ENCODE measurements around the gene GABPB2.
A peak's percentile ranks its signal among the peaks of the same experiment; 100 is the strongest.

GABPB2 gene

DNA sequence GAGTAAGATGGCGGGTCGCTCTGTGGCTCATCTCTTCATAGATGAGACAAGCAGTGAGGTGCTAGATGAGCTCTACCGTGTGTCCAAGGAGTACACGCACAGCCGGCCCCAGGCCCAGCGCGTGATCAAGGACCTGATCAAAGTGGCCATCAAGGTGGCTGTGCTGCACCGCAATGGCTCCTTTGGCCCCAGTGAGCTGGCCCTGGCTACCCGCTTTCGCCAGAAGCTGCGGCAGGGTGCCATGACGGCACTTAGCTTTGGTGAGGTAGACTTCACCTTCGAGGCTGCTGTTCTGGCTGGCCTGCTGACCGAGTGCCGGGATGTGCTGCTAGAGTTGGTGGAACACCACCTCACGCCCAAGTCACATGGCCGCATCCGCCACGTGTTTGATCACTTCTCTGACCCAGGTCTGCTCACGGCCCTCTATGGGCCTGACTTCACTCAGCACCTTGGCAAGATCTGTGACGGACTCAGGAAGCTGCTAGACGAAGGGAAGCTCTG lies 88.2 kb downstream of the GABPB2 start:
- H3K4me1 ChIP-seq (ENCODE audit: control insufficient read depth, insufficient read depth, low read length, unreplicated experiment): no peaks in the 10 kb centered on the region
- H3K36me3 ChIP-seq (ENCODE audit: insufficient read depth, low read length): peaks cover 9% of the 10 kb centered on the region
- no peaks in the 10 kb centered on the region for H3K27me3 ChIP-seq (ENCODE audit: insufficient read depth, low read length)
- H2AFZ ChIP-seq (ENCODE audit: low read length, unreplicated experiment): no peak overlapping the region
- no peak overlapping the region for H3K27ac ChIP-seq (ENCODE audit: low read depth, low read length)
- no peaks in the 10 kb centered on the region for H3K79me2 ChIP-seq (ENCODE audit: control insufficient read depth, insufficient read depth, low read length, unreplicated experiment)
- H3K4me3 ChIP-seq (ENCODE audit: low read depth, low read length): no peak overlapping the region

GRCh38 chr1:151159373-151159772 lies 88.8 kb downstream of the GABPB2 start:
- Histone ChIP-seq H3K36me3 (ENCODE audit: insufficient read depth, low read length) (peaks cover 9% of the 10 kb centered on the region), H3K4me3 (ENCODE audit: low read depth, low read length) (no peak overlapping the region), H3K79me2 (ENCODE audit: control insufficient read depth, insufficient read depth, low read length, unreplicated experiment) (peaks cover 5% of the 10 kb centered on the region)

DNA sequence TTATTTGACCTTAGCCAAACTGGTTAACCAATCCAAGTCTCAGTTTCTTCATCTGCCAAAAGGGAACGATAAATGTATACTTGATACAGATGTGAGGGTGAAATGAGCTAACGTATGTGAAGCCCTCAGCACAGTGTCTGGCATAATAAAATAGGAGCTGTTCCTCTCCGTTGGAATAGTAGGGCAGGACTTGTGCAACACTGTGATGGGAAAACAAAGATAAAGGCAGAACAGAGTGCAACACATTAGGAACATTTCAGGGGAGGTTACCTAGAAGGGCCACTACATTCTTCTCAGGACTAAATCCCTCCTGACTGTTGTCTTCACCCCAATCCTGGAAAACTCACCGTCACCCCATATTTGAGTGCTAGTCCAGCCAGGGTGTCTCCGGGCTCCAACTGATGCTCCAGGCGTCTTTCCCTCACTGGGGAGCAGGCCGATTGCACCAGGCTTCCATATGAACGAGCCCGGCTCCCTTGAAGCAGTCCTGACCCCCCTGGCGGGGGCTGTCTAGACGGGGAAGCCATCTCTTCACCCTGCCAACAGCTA lies 94.2 kb downstream of the GABPB2 start:
- no peaks in the 10 kb centered on the region for H3K27me3 ChIP-seq (ENCODE audit: insufficient read depth, low read length)
- peak overlapping the region; percentile 87 for H3K4me3 ChIP-seq (ENCODE audit: low read depth, low read length)
- peaks cover 24% of the 10 kb centered on the region for H3K79me2 ChIP-seq (ENCODE audit: control insufficient read depth, insufficient read depth, low read length, unreplicated experiment)
- H3K36me3 ChIP-seq (ENCODE audit: insufficient read depth, low read length): peaks cover 6% of the 10 kb centered on the region; the same call in 1 of the 2 replicates
- H2AFZ ChIP-seq (ENCODE audit: low read length, unreplicated experiment): peak overlapping the region; percentile 53
- H3K27ac ChIP-seq (ENCODE audit: low read depth, low read length): no peak overlapping the region
- H3K4me1 ChIP-seq (ENCODE audit: control insufficient read depth, insufficient read depth, low read length, unreplicated experiment): peaks cover 17% of the 10 kb centered on the region

More at GRCh38 chr1:151159373-151159772, 88.8 kb downstream of the GABPB2 start:
- Histone ChIP-seq H3K27me3 (ENCODE audit: insufficient read depth, low read length) (no peaks in the 10 kb centered on the region), H3K4me1 (ENCODE audit: control insufficient read depth, insufficient read depth, low read length, unreplicated experiment) (peaks cover 5% of the 10 kb centered on the region), H3K27ac (ENCODE audit: low read depth, low read length) (no peak overlapping the region), H2AFZ (ENCODE audit: low read length, unreplicated experiment) (no peak overlapping the region)

DNA sequence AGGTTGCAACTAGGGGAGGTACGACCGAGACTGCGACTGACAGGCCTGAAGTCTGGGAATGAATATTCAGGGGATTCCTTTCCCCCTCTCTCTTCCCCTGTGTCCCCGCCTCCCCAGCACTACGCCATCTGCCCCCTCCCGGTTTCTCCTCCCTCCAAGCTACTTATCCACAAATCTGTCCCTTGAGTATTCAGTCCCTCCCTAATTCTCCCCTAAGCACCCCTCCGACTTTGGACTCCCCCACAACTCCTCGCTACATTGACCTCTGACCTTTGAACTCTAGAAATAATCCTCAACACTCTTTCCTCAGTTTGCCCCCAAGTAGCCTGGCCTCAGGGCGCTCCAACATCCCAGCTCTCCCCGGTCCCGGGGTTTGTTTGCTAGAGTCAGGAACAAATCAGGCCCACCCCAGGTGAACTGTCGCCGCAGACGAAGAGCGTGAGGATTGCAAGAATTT lies 94.7 kb downstream of the GABPB2 start:
- Histone ChIP-seq H3K4me1 (ENCODE audit: control insufficient read depth, insufficient read depth, low read length, unreplicated experiment) (peaks cover 17% of the 10 kb centered on the region), H3K79me2 (ENCODE audit: control insufficient read depth, insufficient read depth, low read length, unreplicated experiment) (peaks cover 24% of the 10 kb centered on the region), H3K27ac (ENCODE audit: low read depth, low read length) (peak overlapping the region; percentile 51), H3K27me3 (ENCODE audit: insufficient read depth, low read length) (no peaks in the 10 kb centered on the region), H2AFZ (ENCODE audit: low read length, unreplicated experiment) (peak overlapping the region; percentile 53), H3K4me3 (ENCODE audit: low read depth, low read length) (peak overlapping the region; percentile 87), H3K36me3 (ENCODE audit: insufficient read depth, low read length) (peaks cover 6% of the 10 kb centered on the region; the same call in 1 of the 2 replicates)

- Histone ChIP-seq H3K4me3 (ENCODE audit: low read depth, low read length) (peak within 1 kb of the TSS; percentile 87), H3K27me3 (ENCODE audit: insufficient read depth, low read length) (no peaks in the 10 kb centered on the region), H3K36me3 (ENCODE audit: insufficient read depth, low read length) (peaks cover 3% of the 10 kb centered on the region; the same call in 1 of the 2 replicates), H3K4me1 (ENCODE audit: control insufficient read depth, insufficient read depth, low read length, unreplicated experiment) (peaks cover 17% of the 10 kb centered on the region), H3K79me2 (ENCODE audit: control insufficient read depth, insufficient read depth, low read length, unreplicated experiment) (peaks cover 24% of the 10 kb centered on the region), H3K27ac (ENCODE audit: low read depth, low read length) (peak within 1 kb of the TSS; percentile 61), H2AFZ (ENCODE audit: low read length, unreplicated experiment) (peak within 1 kb of the TSS; percentile 76)
Observed at GRCh38 chr1:151165738-151166504, 95.4 kb downstream of the GABPB2 start, which contains the start of the genes LYSMD1 and SCNM1. Gene LYSMD1, minus strand, starts transcription at chr1:151165902. Its CDS starts 644 bp downstream, at chr1:151165258. Gene SCNM1, plus strand, starts transcription at chr1:151166144. Its CDS starts 9 bp downstream, at chr1:151166153.

DNA sequence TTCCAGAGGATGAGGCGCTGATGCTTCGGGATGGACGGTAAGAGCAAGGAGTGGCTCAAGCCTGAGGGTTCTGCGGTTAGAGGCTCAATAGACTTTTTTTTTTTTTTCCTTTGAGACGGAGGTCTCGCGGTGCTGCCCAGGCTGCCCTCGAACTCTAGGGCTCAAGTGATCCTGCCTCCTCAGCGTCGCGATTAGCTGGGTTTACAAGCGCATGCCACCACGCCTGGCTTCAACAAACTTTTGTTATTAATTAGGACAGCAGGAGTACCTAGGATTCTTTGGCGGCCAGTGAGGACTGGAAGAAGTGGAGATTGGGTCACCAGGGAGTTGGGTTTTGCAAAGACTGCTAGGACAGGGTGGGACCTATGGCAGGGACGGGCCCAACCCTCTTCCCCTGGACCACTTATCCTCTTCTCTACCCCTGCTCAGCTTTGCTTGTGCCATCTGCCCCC lies 96.0 kb downstream of the GABPB2 start:
- Histone ChIP-seq H3K36me3 (ENCODE audit: insufficient read depth, low read length) (peaks cover 3% of the 10 kb centered on the region; the same call in 1 of the 2 replicates), H3K4me3 (ENCODE audit: low read depth, low read length) (peak overlapping the region; percentile 87), H2AFZ (ENCODE audit: low read length, unreplicated experiment) (peak overlapping the region; percentile 76), H3K27ac (ENCODE audit: low read depth, low read length) (peak overlapping the region; percentile 61), H3K4me1 (ENCODE audit: control insufficient read depth, insufficient read depth, low read length, unreplicated experiment) (peaks cover 17% of the 10 kb centered on the region), H3K27me3 (ENCODE audit: insufficient read depth, low read length) (no peaks in the 10 kb centered on the region), H3K79me2 (ENCODE audit: control insufficient read depth, insufficient read depth, low read length, unreplicated experiment) (peaks cover 24% of the 10 kb centered on the region)

GRCh38 chr1:151167116-151167515 lies 96.6 kb downstream of the GABPB2 start:
- no peaks in the 10 kb centered on the region for H3K27me3 ChIP-seq (ENCODE audit: insufficient read depth, low read length)
- peaks cover 24% of the 10 kb centered on the region for H3K79me2 ChIP-seq (ENCODE audit: control insufficient read depth, insufficient read depth, low read length, unreplicated experiment)
- no peak overlapping the region for H3K27ac ChIP-seq (ENCODE audit: low read depth, low read length)

GRCh38 chr1:151171190-151171589 lies 100.6 kb downstream of the GABPB2 start:
- peaks cover 12% of the 10 kb centered on the region for H3K79me2 ChIP-seq (ENCODE audit: control insufficient read depth, insufficient read depth, low read length, unreplicated experiment)
- no peak overlapping the region for H3K27ac ChIP-seq (ENCODE audit: low read depth, low read length)
- H3K36me3 ChIP-seq (ENCODE audit: insufficient read depth, low read length): peaks cover 3% of the 10 kb centered on the region; the same call in 1 of the 2 replicates
- no peak overlapping the region for H2AFZ ChIP-seq (ENCODE audit: low read length, unreplicated experiment)
- no peak overlapping the region for H3K4me3 ChIP-seq (ENCODE audit: low read depth, low read length)
- H3K4me1 ChIP-seq (ENCODE audit: control insufficient read depth, insufficient read depth, low read length, unreplicated experiment): peaks cover 9% of the 10 kb centered on the region
- no peaks in the 10 kb centered on the region for H3K27me3 ChIP-seq (ENCODE audit: insufficient read depth, low read length)

More at GRCh38 chr1:151167116-151167515, 96.6 kb downstream of the GABPB2 start:
- peaks cover 3% of the 10 kb centered on the region; the same call in 1 of the 2 replicates for H3K36me3 ChIP-seq (ENCODE audit: insufficient read depth, low read length)
- no peak overlapping the region for H2AFZ ChIP-seq (ENCODE audit: low read length, unreplicated experiment)
- H3K4me1 ChIP-seq (ENCODE audit: control insufficient read depth, insufficient read depth, low read length, unreplicated experiment): peaks cover 17% of the 10 kb centered on the region
- peak overlapping the region; percentile 87 for H3K4me3 ChIP-seq (ENCODE audit: low read depth, low read length)
